ENCODE data around the gene TXLNG.

TXLNG gene

DNA sequence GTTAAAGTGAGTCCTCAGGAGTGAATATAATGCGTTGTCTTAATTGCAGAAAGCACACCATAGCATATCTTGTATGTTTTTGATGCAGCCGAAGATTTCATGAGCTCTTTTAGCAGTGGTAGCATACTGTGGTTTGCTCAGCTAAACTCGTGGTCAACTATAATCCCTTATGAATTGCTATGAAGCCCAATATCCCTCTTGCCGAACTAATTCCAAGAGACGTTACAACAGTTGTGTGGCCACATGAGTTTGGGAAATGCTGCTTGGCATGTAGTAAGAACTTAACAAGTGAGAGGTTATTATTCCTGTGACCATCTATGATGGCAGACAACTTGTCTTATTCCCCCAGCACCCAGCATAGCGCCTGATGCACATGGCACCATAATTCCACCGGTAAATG is 36.1 kb upstream of the TXLNG start:
- no peak overlapping the region for H3K4me3 ChIP-seq (ENCODE audit: low read depth, low read length)
- H3K4me1 ChIP-seq (ENCODE audit: control insufficient read depth, insufficient read depth, low read length) = no peaks in the 10 kb centered on the region
- TF ChIP-seq ZNF239 (tag by site-specific recombination; IDR thresholded peaks at IDR 0.05) (no peak), MZF1 (tag by site-specific recombination; IDR thresholded peaks at IDR 0.05; ENCODE audit: borderline replicate concordance) (no peak), WT1 (tag by site-specific recombination; IDR thresholded peaks at IDR 0.05) (no peak), ZNF473 (tag by site-specific recombination; IDR thresholded peaks at IDR 0.05) (no peak), ZNF610 (tag by site-specific recombination; IDR thresholded peaks at IDR 0.05; ENCODE audit: borderline replicate concordance) (no peak), ZNF623 (tag by site-specific recombination; IDR thresholded peaks at IDR 0.05) (no peak), ZBTB48 (tag by site-specific recombination; IDR thresholded peaks at IDR 0.05) (no peak), ZFP3 (tag by site-specific recombination; IDR thresholded peaks at IDR 0.05; ENCODE audit: low read depth) (no peak), ZNF621 (tag by site-specific recombination; IDR thresholded peaks at IDR 0.05) (no peak)
- TF ChIP-seq, protein P1, sequence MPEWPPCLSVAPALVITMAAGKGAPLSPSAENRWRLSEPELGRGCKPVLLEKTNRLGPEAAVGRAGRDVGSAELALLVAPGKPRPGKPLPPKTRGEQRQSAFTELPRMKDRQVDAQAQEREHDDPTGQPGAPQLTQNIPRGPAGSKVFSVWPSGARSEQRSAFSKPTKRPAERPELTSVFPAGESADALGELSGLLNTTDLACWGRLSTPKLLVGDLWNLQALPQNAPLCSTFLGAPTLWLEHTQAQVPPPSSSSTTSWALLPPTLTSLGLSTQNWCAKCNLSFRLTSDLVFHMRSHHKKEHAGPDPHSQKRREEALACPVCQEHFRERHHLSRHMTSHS (tag by site-specific recombination; IDR thresholded peaks at IDR 0.05) = no peak
- TF ChIP-seq, protein P2, sequence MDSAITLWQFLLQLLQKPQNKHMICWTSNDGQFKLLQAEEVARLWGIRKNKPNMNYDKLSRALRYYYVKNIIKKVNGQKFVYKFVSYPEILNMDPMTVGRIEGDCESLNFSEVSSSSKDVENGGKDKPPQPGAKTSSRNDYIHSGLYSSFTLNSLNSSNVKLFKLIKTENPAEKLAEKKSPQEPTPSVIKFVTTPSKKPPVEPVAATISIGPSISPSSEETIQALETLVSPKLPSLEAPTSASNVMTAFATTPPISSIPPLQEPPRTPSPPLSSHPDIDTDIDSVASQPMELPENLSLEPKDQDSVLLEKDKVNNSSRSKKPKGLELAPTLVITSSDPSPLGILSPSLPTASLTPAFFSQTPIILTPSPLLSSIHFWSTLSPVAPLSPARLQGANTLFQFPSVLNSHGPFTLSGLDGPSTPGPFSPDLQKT (IDR thresholded peaks at IDR 0.05; ENCODE audit: borderline replicate concordance, low read depth, low read length) = no peak
- no peak overlapping the region for H3K27ac ChIP-seq (ENCODE audit: extremely low read depth, low read depth, low read length)
- CTCF ChIA-PET = interaction anchor here (0.6 kb wide), 1 partner anchor 995 kb away, joined by 5 read pairs; no protein-coding TSS in a partner anchor
- H3K9me3 ChIP-seq (ENCODE audit: control insufficient read depth, insufficient read depth, low read depth, low read length) = no peaks in the 10 kb centered on the region
- POLR2A ChIA-PET = interaction anchor here (0.7 kb wide), 1 partner anchor 465 kb away, joined by 3 read pairs; no protein-coding TSS in a partner anchor
- peaks cover 78 to 89% of the 10 kb centered on the region in 2 experiments for H3K36me3 ChIP-seq (ENCODE audit: control insufficient read depth in 2 of 2, insufficient read depth in 1 of 2, low read length in 2 of 2)

DNA sequence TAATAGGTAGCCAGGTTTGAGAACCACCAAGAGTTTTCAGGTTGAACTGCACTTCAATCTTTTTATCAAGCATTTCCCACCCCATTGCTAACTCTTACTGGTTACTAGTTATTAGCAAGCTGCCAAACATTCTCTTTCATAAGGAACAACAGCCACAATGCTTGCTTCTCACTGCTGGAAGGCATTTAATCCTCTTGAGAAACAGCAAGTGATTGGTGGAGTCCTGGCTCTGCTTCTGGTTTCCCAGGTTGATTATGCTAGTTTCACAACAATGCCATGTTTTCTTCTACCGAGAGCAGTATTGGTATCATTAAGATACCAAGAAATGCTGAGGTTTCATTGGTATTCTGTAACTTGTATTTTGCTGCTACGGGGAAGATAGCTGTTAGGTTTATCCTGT is 32.2 kb upstream of the TXLNG start:
- ChIA-PET POLR2A (interaction anchor here (1.9 kb wide), 1 partner anchor 17 kb away, joined by 9 read pairs; no protein-coding TSS in a partner anchor), CTCF (no interaction called here)
- Histone ChIP-seq H3K27ac (ENCODE audit: extremely low read depth, low read depth, low read length) (no peak overlapping the region), H3K9me3 (ENCODE audit: control insufficient read depth, insufficient read depth, low read depth, low read length) (no peaks in the 10 kb centered on the region), H3K4me3 (ENCODE audit: low read depth, low read length) (no peak overlapping the region), H3K36me3 (ENCODE audit: control insufficient read depth in 2 of 2, insufficient read depth in 1 of 2, low read length in 2 of 2) (peaks cover 77 to 91% of the 10 kb centered on the region in 2 experiments), H3K4me1 (ENCODE audit: control insufficient read depth, insufficient read depth, low read length) (no peaks in the 10 kb centered on the region)
- TF ChIP-seq SP3 (tag by site-specific recombination; IDR thresholded peaks at IDR 0.05) (no peak), ZNF391 (tag by site-specific recombination; IDR thresholded peaks at IDR 0.05; ENCODE audit: borderline replicate concordance, low read depth) (no peak), ZNF473 (tag by site-specific recombination; IDR thresholded peaks at IDR 0.05) (no peak), MEIS1 (CRISPR knock-in tag; IDR thresholded peaks at IDR 0.05; ENCODE audit: borderline replicate concordance) (no peak)
- TF ChIP-seq, protein P3, sequence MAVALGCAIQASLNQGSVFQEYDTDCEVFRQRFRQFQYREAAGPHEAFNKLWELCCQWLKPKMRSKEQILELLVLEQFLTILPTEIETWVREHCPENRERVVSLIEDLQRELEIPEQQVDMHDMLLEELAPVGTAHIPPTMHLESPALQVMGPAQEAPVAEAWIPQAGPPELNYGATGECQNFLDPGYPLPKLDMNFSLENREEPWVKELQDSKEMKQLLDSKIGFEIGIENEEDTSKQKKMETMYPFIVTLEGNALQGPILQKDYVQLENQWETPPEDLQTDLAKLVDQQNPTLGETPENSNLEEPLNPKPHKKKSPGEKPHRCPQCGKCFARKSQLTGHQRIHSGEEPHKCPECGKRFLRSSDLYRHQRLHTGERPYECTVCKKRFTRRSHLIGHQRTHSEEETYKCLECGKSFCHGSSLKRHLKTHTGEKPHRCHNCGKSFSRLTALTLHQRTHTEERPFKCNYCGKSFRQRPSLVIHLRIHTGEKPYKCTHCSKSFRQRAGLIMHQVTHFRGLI (tag by site-specific recombination; IDR thresholded peaks at IDR 0.05) = no peak
- TF ChIP-seq, protein P4, sequence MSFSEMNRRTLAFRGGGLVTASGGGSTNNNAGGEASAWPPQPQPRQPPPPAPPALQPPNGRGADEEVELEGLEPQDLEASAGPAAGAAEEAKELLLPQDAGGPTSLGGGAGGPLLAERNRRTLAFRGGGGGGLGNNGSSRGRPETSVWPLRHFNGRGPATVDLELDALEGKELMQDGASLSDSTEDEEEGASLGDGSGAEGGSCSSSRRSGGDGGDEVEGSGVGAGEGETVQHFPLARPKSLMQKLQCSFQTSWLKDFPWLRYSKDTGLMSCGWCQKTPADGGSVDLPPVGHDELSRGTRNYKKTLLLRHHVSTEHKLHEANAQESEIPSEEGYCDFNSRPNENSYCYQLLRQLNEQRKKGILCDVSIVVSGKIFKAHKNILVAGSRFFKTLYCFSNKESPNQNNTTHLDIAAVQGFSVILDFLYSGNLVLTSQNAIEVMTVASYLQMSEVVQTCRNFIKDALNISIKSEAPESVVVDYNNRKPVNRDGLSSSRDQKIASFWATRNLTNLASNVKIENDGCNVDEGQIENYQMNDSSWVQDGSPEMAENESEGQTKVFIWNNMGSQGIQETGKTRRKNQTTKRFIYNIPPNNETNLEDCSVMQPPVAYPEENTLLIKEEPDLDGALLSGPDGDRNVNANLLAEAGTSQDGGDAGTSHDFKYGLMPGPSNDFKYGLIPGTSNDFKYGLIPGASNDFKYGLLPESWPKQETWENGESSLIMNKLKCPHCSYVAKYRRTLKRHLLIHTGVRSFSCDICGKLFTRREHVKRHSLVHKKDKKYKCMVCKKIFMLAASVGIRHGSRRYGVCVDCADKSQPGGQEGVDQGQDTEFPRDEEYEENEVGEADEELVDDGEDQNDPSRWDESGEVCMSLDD (tag by site-specific recombination; IDR thresholded peaks at IDR 0.05) = no peak
- TF ChIP-seq, protein P1 (tag by site-specific recombination; IDR thresholded peaks at IDR 0.05) = no peak
